ENCODE results near the gene BLOC1S1.

- no peak for TF ChIP-seq CTCF (IDR thresholded peaks at IDR 0.05)
- no peak for TF ChIP-seq POLR2A (IDR thresholded peaks at IDR 0.05)
These were observed 41.9 kb downstream of the BLOC1S1 start for GRCh38 chr12:55757701-55758100.

All from uterus (tissue), 2 donors.